Endothelial cell of umbilical vein (primary cell): ENCODE measurements around the gene TDRD9. TPM values are rescaled to one million over a fixed set of nuclear protein-coding genes. Genes with fewer than 3 reads are reported as not detected.

Experiments
- BruUV-seq: library from RNA; stranded (reverse); fragments of 400-500 nt; replicated peaks from 2 replicates; lab custom pipeline; 2021; lab: Mats Ljungman, UMichigan
- CTCF ChIA-PET: fragments of 300-600, 350-600 bp; sonication (Branson Sonifier 250); formaldehyde crosslinking; loops from one replicate; lab custom pipeline; 2021; ENCODE audit warnings: antibody characterized with exemption, inconsistent platforms; lab: Charles Lee
- POLR2A ChIA-PET: fragments of 300-600, 350-600 bp; sonication (Branson Sonifier 250); formaldehyde crosslinking; loops from one replicate; lab custom pipeline; 2021; ENCODE audit warnings: antibody characterized with exemption, inconsistent platforms; lab: Charles Lee
- DNase-seq: peaks from one replicate; pipeline ENCODE4 v3.0.0-alpha.2; 2011; ENCODE audit warnings: low read depth, low spot score
- FAIRE-seq: peaks from 2 replicates; lab custom pipeline; 2011; peaks lifted over from hg19 to GRCh38; lab: Jason Lieb, UNC
- H2AFZ ChIP-seq: 2 replicates; pipeline ENCODE4 v1.6.0; 2012; ENCODE audit warnings: low read depth, low read length, control low read depth, inconsistent platforms
- H3K27ac ChIP-seq: 2 replicates; pipeline ENCODE4 v1.5.1; 2011; ENCODE audit warnings: low read depth, mild to moderate bottlenecking, control low read depth, low read length, moderate library complexity; ENCODE audit not compliant: insufficient read depth
- H3K27me3 ChIP-seq, 2 experiments: 2 replicates each; pipeline versions ENCODE4 v1.6.0 to v1.6.1; 2011; ENCODE audit warnings: low read length in 2 of 2, mixed read lengths in 1 of 2; ENCODE audit not compliant: control insufficient read depth in 2 of 2, insufficient read depth in 2 of 2
- H3K36me3 ChIP-seq, 2 experiments: 2 replicates in 1 of 2; 3 replicates in 1 of 2; pipeline ENCODE4 v1.5.1; 2011; ENCODE audit warnings: low read length in 2 of 2, mild to moderate bottlenecking in 1 of 2, moderate library complexity in 1 of 2; ENCODE audit not compliant: control insufficient read depth in 2 of 2, insufficient read depth in 2 of 2; ENCODE audit errors: extremely low read depth in 1 of 2
- H3K4me1 ChIP-seq: 3 replicates; pipeline ENCODE4 v1.5.1; 2011; ENCODE audit warnings: mild to moderate bottlenecking, low read length; ENCODE audit not compliant: control insufficient read depth, insufficient read depth; ENCODE audit errors: extremely low read depth
- H3K4me2 ChIP-seq: 2 replicates; pipeline ENCODE4 v1.6.1; 2011; ENCODE audit warnings: low read length, control low read depth, mixed read lengths; ENCODE audit not compliant: insufficient read depth
- H3K4me3 ChIP-seq, 3 experiments: fragments of 200-600 bp in 1 of 3; sonication (generic), shearing (Covaris generic) in 1 of 3; replicated peaks in 1 of 3; 2 replicates each; pipeline ENCODE4 v1.5.1; 2011 to 2016; ENCODE audit warnings: control low read depth in 3 of 3, low read length in 3 of 3, mild to moderate bottlenecking in 2 of 3, inconsistent platforms in 1 of 3, low read depth in 1 of 3, moderate library complexity in 1 of 3; ENCODE audit not compliant: insufficient read depth in 1 of 3
- H3K79me2 ChIP-seq: 2 replicates; pipeline ENCODE4 v1.6.0; 2012; ENCODE audit warnings: low read length, inconsistent platforms; ENCODE audit not compliant: control insufficient read depth, insufficient read depth
- H3K9ac ChIP-seq: replicated peaks from 2 replicates; pipeline ENCODE3; 2011; ENCODE audit warnings: low read length, control low read depth; ENCODE audit not compliant: insufficient read depth; ENCODE audit errors: extremely low read depth
- H3K9me1 ChIP-seq: replicated peaks from 3 replicates; pipeline ENCODE4 v1.6.0; 2011; ENCODE audit warnings: mild to moderate bottlenecking, low read length; ENCODE audit not compliant: control insufficient read depth, insufficient read depth; ENCODE audit errors: extremely low read depth
- H3K9me3 ChIP-seq: replicated peaks from 2 replicates; pipeline ENCODE4 v1.5.1; 2012; ENCODE audit warnings: low read length, inconsistent platforms; ENCODE audit not compliant: control insufficient read depth, insufficient read depth
- H4K20me1 ChIP-seq: replicated peaks from 2 replicates; pipeline ENCODE3; 2011; ENCODE audit warnings: mild to moderate bottlenecking, low read length; ENCODE audit not compliant: control insufficient read depth, insufficient read depth; ENCODE audit errors: extremely low read depth
- EZH2 ChIP-seq: IDR thresholded peaks from 2 replicates; pipeline ENCODE4 v1.6.1; 2012; ENCODE audit warnings: borderline replicate concordance, low read depth, mild to moderate bottlenecking, moderate library complexity, low read length, inconsistent platforms; ENCODE audit not compliant: severe bottlenecking
- FOS ChIP-seq: IDR thresholded peaks from 2 replicates; pipeline ENCODE4 v1.6.1; 2011; ENCODE audit warnings: mild to moderate bottlenecking, low read length, moderate library complexity, borderline replicate concordance; ENCODE audit not compliant: insufficient read depth
- GATA2 ChIP-seq: IDR thresholded peaks from 2 replicates; pipeline ENCODE4 v1.7.0; 2011; ENCODE audit warnings: low read depth, mild to moderate bottlenecking, moderate library complexity, mixed read lengths, low read length; ENCODE audit not compliant: insufficient read length, insufficient read depth
- JUN ChIP-seq: IDR thresholded peaks from 2 replicates; pipeline ENCODE4 v1.6.1; 2011; ENCODE audit warnings: borderline replicate concordance, low read depth; ENCODE audit not compliant: insufficient read length, insufficient read depth
- MYC ChIP-seq: IDR thresholded peaks from one replicate; pipeline ENCODE4 v1.6.1; 2011; ENCODE audit warnings: mild to moderate bottlenecking, low read depth, low read length
- POLR2A ChIP-seq: IDR thresholded peaks from 2 replicates; pipeline ENCODE4 v1.6.1; 2012; ENCODE audit warnings: low read depth, mild to moderate bottlenecking, control low read depth, low read length
- dilution Hi-C: fragments of 300-500 bp; cut with MboI; formaldehyde crosslinking; loops from one replicate; pipeline ENCODE4 v1.15.0; 2019; ENCODE audit warnings: low sequenced_read_pairs; ENCODE audit not compliant: extremely low pct_ligation_motif_present
- intact Hi-C: fragments of 100-400 bp; cut with micrococcal nuclease; formaldehyde crosslinking; loops from one replicate; pipeline ENCODE4 v1.10.0; 2022
- polyA plus RNA-seq, 4 experiments: library from polyadenylated mRNA; depleted of rRNA in 3 of 4; stranded (reverse) in 3 of 4; unstranded in 1 of 4; fragments of >200 nt; gene quantifications; 2 replicates each; pipeline versions ENCODE4 v1.2.1 to v1.2.3, GENCODE V29; 2011 to 2012; ENCODE audit warnings: missing spikeins in 1 of 4
- total RNA-seq: library from RNA; stranded (reverse); gene quantifications from 2 replicates; pipeline ENCODE4 v1.2.3, GENCODE V29; 2021
- TF ChIP-seq, protein P1 (sequence below), 2 donors: IDR thresholded peaks; 1 replicate in 1 of 2; 2 replicates in 1 of 2; pipeline ENCODE4 v1.5.1; 2011; ENCODE audit warnings: low read length in 2 of 2, mild to moderate bottlenecking in 2 of 2, moderate library complexity in 2 of 2, control low read depth in 1 of 2, inconsistent platforms in 1 of 2, low read depth in 1 of 2; ENCODE audit not compliant: insufficient read depth in 1 of 2; ENCODE audit errors: extremely low read depth in 1 of 2
- TF ChIP-seq, protein P2 (sequence below): IDR thresholded peaks from 2 replicates; pipeline ENCODE4 v1.6.1; 2011; ENCODE audit not compliant: insufficient read depth, insufficient read length

TDRD9 gene
- total and polyA plus RNA-seq, 2 donors (not counting 3 experiments of a cell fraction or from before 2014, with no cell fraction given), result 0.52 to 1.4 TPM

DNA sequence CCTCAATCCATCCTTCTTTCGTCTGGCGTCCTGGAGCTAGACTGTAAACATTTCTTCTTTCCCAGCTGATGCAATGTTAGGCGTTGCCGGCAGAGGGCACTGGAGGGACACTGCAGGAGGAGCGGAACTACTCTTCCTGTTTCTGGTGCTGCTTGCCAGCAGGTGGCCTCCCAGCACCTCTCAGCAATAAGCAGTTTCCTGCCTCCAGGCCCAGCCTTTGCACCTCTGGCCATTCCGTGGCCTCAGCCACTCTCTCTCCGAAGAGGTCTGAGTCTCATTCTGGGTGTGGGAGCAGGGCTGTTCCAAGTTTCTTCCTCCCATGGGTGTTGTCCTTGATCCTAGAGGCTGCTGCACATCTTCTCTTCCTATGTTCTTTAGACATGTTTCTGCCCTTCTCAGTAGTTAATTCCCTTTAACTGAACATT lies 149.8 kb downstream of the TDRD9 start:
- Histone ChIP-seq H3K4me3 (no peak overlapping the region), H2AFZ (no peak overlapping the region), H3K27ac (no peak overlapping the region), H3K9me1 (no peaks in the 10 kb centered on the region), H3K79me2 (no peaks in the 10 kb centered on the region), H3K36me3 (no peaks in the 10 kb centered on the region), H3K27me3 (peaks cover 0 to 2% of the 10 kb centered on the region in 2 experiments), H4K20me1 (no peaks in the 10 kb centered on the region), H3K9ac (no peak overlapping the region), H3K4me2 (no peak overlapping the region), H3K4me1 (no peaks in the 10 kb centered on the region), H3K9me3 (no peaks in the 10 kb centered on the region)
- CTCF ChIA-PET, result interaction anchor here (0.6 to 2.0 kb wide), 27 partner anchors 10 to 588 kb away, joined by 3 to 66 read pairs (median 4); no protein-coding TSS in a partner anchor
- intact Hi-C loops (loop anchor here (1.0 to 5.0 kb wide), 4 partner anchors 53 to 562 kb away; no protein-coding TSS in a partner anchor), dilution Hi-C loops (no loop called here)
- no TSS peak for BruUV-seq
- DNase-seq, result peak; percentile 81
- POLR2A ChIA-PET, result no interaction called here
- FAIRE-seq, result peak; percentile 89
- TF ChIP-seq POLR2A, result no peak
- TF ChIP-seq GATA2, result no peak
- TF ChIP-seq MYC, result no peak
- TF ChIP-seq JUN, result no peak
- no peak for TF ChIP-seq EZH2
- no peak for TF ChIP-seq FOS
- TF ChIP-seq, protein P1, sequence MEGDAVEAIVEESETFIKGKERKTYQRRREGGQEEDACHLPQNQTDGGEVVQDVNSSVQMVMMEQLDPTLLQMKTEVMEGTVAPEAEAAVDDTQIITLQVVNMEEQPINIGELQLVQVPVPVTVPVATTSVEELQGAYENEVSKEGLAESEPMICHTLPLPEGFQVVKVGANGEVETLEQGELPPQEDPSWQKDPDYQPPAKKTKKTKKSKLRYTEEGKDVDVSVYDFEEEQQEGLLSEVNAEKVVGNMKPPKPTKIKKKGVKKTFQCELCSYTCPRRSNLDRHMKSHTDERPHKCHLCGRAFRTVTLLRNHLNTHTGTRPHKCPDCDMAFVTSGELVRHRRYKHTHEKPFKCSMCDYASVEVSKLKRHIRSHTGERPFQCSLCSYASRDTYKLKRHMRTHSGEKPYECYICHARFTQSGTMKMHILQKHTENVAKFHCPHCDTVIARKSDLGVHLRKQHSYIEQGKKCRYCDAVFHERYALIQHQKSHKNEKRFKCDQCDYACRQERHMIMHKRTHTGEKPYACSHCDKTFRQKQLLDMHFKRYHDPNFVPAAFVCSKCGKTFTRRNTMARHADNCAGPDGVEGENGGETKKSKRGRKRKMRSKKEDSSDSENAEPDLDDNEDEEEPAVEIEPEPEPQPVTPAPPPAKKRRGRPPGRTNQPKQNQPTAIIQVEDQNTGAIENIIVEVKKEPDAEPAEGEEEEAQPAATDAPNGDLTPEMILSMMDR (IDR thresholded peaks at IDR 0.05; ENCODE audit: extremely low read depth in 1 of 2, insufficient read depth in 1 of 2, low read depth in 1 of 2, low read length in 2 of 2), result peak; percentile 100
- TF ChIP-seq, protein P2, sequence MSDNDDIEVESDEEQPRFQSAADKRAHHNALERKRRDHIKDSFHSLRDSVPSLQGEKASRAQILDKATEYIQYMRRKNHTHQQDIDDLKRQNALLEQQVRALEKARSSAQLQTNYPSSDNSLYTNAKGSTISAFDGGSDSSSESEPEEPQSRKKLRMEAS, result no peak
